Muscle of leg (tissue), 16 donors: Measurements from ENCODE around the gene CSNK2A1. TPM values are rescaled to one million over a fixed set of nuclear protein-coding genes. Genes with fewer than 3 reads are reported as not detected.

Source experiments
- DNase-seq: peaks from one replicate; pipeline ENCODE4 v3.0.0; 2013
- H3K27ac ChIP-seq: one replicate; pipeline ENCODE4 v1.5.1; 2013; ENCODE audit warnings: mild to moderate bottlenecking, low read length, control low read depth
- H3K27me3 ChIP-seq: one replicate; pipeline ENCODE4 v1.6.1; 2013; ENCODE audit warnings: low read length; ENCODE audit not compliant: control insufficient read depth, insufficient read depth
- H3K36me3 ChIP-seq: one replicate; pipeline ENCODE4 v1.6.1; 2013; ENCODE audit warnings: low read length; ENCODE audit not compliant: control insufficient read depth, insufficient read depth
- H3K4me1 ChIP-seq: one replicate; pipeline ENCODE4 v1.6.1; 2013; ENCODE audit warnings: low read length; ENCODE audit not compliant: control insufficient read depth, insufficient read depth
- H3K4me3 ChIP-seq: one replicate; pipeline ENCODE4 v1.5.1; 2013; ENCODE audit warnings: low read length, control low read depth
- H3K9me3 ChIP-seq: replicated peaks from 2 replicates; pipeline ENCODE4 v1.6.1; 2013; ENCODE audit warnings: low read depth, low read length; ENCODE audit not compliant: control insufficient read depth
- WGBS: methylation state at CpG from one replicate; pipeline ENCODE4 v1.1.5; 2013; ENCODE audit warnings: missing lambda C conversion rate; ENCODE audit not compliant: insufficient coverage; 5-methylcytosine and 5-hydroxymethylcytosine counted together
- long read RNA-seq, 11 donors: transcript quantifications; one replicate each; lab custom pipeline, GENCODE V29; 2026
- polyA plus RNA-seq, 8 donors: library from polyadenylated mRNA; unstranded; fragments of 120-200 nt; gene quantifications; one replicate each; pipeline versions ENCODE4 v1.2.1 to v1.2.3, GENCODE V29; 2013; ENCODE audit warnings: inconsistent platforms in 1 of 8, low replicate concordance in 1 of 8; ENCODE audit not compliant: insufficient read length in 8 of 8, insufficient read depth in 1 of 8
- total RNA-seq: library from RNA; stranded (reverse); fragments of 120-200 nt; gene quantifications from one replicate; pipeline ENCODE4 v1.2.4, GENCODE V29; 2013

Gene CSNK2A1
- total RNA-seq (123 TPM), polyA plus RNA-seq (100 to 1,000 TPM in 3 of 8 donors, 10 to 100 TPM in 5; 85.9 to 115 (median 93.2) TPM)
- long read RNA-seq, donor 1, full-length matches to known transcripts: 14 of 14 reads
- long read RNA-seq, donor 1, partial matches to known transcripts: 0 of 14 reads
- long read RNA-seq, donor 1, other reads (novel, unspliced or antisense): 0 of 14 reads
- long read RNA-seq, donor 2, full-length matches to known transcripts: 3 of 3 reads
- long read RNA-seq, donor 2, partial matches to known transcripts: 0 of 3 reads
- long read RNA-seq, donor 2, other reads (novel, unspliced or antisense): 0 of 3 reads
- long read RNA-seq, donor 3, full-length matches to known transcripts: 40 of 45 reads
- long read RNA-seq, donor 3, partial matches to known transcripts: 5 of 45 reads
- long read RNA-seq, donor 3, other reads (novel, unspliced or antisense): 0 of 45 reads
- long read RNA-seq, donor 4, full-length matches to known transcripts: 9 of 14 reads
- long read RNA-seq, donor 4, partial matches to known transcripts: 5 of 14 reads
- long read RNA-seq, donor 4, other reads (novel, unspliced or antisense): 0 of 14 reads
- long read RNA-seq, donor 5, full-length matches to known transcripts: 74 of 88 reads
- long read RNA-seq, donor 5, partial matches to known transcripts: 14 of 88 reads
- long read RNA-seq, donor 5, other reads (novel, unspliced or antisense): 0 of 88 reads
- long read RNA-seq, donor 6, full-length matches to known transcripts: 39 of 39 reads
- long read RNA-seq, donor 6, partial matches to known transcripts: 0 of 39 reads
- long read RNA-seq, donor 6, other reads (novel, unspliced or antisense): 0 of 39 reads
- long read RNA-seq, donor 7, full-length matches to known transcripts: 33 of 33 reads
- long read RNA-seq, donor 7, partial matches to known transcripts: 0 of 33 reads
- long read RNA-seq, donor 7, other reads (novel, unspliced or antisense): 0 of 33 reads
- long read RNA-seq, donor 8, full-length matches to known transcripts: 16 of 16 reads
- long read RNA-seq, donor 8, partial matches to known transcripts: 0 of 16 reads
- long read RNA-seq, donor 8, other reads (novel, unspliced or antisense): 0 of 16 reads
- long read RNA-seq, donor 9, full-length matches to known transcripts: 18 of 25 reads
- long read RNA-seq, donor 9, partial matches to known transcripts: 7 of 25 reads
- long read RNA-seq, donor 9, other reads (novel, unspliced or antisense): 0 of 25 reads
- long read RNA-seq, donor 10, full-length matches to known transcripts: 24 of 29 reads
- long read RNA-seq, donor 10, partial matches to known transcripts: 5 of 29 reads
- long read RNA-seq, donor 10, other reads (novel, unspliced or antisense): 0 of 29 reads
- long read RNA-seq, donor 11, full-length matches to known transcripts: 38 of 46 reads
- long read RNA-seq, donor 11, partial matches to known transcripts: 8 of 46 reads
- long read RNA-seq, donor 11, other reads (novel, unspliced or antisense): 0 of 46 reads

DNA sequence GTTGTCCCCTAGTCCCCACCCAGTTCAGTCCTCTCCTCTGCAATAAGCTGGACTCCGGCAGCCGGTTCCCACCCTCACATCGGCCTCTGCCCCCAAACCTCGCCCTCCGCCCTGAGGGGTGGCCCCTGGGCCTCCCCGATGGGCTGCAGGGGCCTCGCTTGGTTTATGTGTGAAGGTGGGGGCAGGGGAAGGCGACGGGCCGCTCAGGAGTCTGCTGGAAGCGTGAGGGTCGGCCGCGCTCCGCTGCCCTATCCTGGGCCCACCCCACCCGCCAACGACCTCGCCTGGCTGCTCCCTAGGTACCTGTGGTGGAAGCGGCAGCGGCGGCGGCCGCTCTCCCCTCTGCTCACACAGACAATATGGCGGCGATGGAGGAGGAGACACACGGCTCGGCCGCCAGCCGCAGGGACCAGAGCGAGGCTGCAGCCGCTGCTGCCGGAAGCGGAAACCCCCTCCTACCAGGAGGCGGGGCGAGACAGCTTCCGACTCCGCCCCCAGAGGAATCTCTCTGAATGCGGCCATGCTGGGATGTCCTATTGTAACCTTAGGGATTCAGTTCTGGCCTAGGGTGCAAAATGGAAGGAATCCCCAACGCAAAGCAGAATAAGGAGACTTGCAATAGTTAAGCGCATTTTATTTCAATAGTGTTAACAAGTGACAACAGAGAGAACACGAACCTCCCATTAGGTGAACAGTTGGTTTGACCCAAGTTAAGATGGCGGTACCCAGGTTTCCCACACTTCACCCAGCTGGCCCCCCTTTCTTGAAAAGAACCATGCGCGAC, at the start of gene CSNK2A1:
Gene CSNK2A1, minus strand, starts transcription at position 422 of the 784 bp plus-strand sequence. CDS start 35,239 bp downstream, outside the sequence.
- peak within 1 kb of the TSS; percentile 92 for H3K27ac ChIP-seq
- H3K4me1 ChIP-seq: peaks cover 10% of the 10 kb centered on the region
- DNase-seq: peak; percentile 99
- H3K4me3 ChIP-seq: peak within 1 kb of the TSS; percentile 90
- peaks cover 6% of the 10 kb centered on the region for H3K36me3 ChIP-seq
- 0% methylated on average over 9 of the region's 44 CpGs for WGBS
- peaks cover 2% of the 10 kb centered on the region for H3K27me3 ChIP-seq
- peaks cover 12% of the 10 kb centered on the region for H3K9me3 ChIP-seq

GRCh38 chr20:592506-592905, 48.9 kb upstream of the CSNK2A1 start:
- Histone ChIP-seq H3K27ac (no peak overlapping the region), H3K4me1 (peaks cover 26% of the 10 kb centered on the region), H3K36me3 (no peaks in the 10 kb centered on the region), H3K9me3 (no peaks in the 10 kb centered on the region), H3K27me3 (no peaks in the 10 kb centered on the region), H3K4me3 (no peak overlapping the region)
- WGBS: 100% methylated on average over 3 of the region's 7 CpGs
- no peak for DNase-seq

- no peak overlapping the region for H3K4me3 ChIP-seq
- H3K36me3 ChIP-seq: no peaks in the 10 kb centered on the region
- no peak for DNase-seq
- no peaks in the 10 kb centered on the region for H3K27me3 ChIP-seq
- H3K4me1 ChIP-seq: peaks cover 25% of the 10 kb centered on the region
- H3K27ac ChIP-seq: no peak overlapping the region
- no peaks in the 10 kb centered on the region for H3K9me3 ChIP-seq
- WGBS: 78% methylated on average over 4 of the region's 5 CpGs
Observed at GRCh38 chr20:591941-592340, 48.4 kb upstream of the CSNK2A1 start.

DNA sequence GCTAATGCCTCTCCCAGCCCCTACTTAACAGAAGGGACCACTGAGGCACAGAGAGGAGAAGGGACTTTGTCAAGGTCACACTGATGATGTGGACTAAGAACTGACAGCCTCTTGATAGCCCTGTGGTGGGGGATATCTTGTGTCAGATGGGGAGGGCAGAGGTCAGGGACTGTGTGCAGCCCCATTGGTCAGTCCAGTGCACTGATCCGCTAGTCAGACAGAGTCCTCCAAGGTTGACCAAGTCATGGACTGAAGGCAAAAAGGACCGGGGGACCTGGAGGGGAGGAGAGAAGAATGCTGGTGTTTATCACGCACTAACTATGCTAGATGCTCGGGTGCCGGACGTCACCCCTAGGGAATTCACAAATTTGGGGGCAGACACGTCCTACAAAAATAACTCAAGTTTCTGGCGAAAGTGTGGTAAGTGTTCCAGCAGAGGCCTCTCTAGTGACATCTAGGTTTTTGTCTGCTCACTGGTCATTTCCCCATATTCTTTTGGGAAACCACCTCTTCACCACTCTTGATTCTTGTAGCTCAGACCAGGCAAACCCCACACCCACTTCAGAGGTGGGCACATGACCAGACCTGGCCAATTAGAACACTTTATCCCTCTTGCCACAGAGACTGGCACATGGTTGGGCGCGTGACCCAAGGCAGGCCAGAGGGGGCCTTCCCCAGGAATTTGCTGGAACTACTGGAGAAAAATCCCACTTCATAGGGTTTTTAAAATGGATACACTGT, 45.5 kb upstream of the CSNK2A1 start:
- DNase-seq: no peak
- peaks cover 8% of the 10 kb centered on the region for H3K4me1 ChIP-seq
- H3K27me3 ChIP-seq: no peaks in the 10 kb centered on the region
- no peaks in the 10 kb centered on the region for H3K9me3 ChIP-seq
- 77% methylated on average over 3 of the region's 10 CpGs for WGBS
- H3K36me3 ChIP-seq: no peaks in the 10 kb centered on the region
- peak overlapping the region; percentile 60 for H3K27ac ChIP-seq
- no peak overlapping the region for H3K4me3 ChIP-seq

DNA sequence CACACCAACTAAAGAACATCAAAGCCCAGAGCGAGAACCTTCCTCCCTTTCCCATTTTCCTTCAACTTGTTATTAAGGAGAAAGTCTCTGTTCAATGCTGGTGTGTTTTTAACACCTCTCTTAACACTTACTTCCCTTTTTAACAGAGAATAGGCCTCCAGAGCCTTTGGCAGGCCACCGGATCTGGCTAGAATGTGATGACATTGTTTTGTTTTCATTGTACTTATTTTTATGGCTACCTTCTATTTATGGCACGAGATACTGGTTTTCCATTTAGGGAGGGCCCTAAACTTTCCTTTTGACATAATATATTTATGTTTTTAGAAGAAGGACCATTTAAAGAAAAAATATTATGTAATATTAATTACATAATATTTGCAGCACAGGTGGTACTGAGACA, 44.9 kb upstream of the CSNK2A1 start:
- H3K27me3 ChIP-seq: no peaks in the 10 kb centered on the region

GRCh38 chr20:584971-585301, 41.3 kb upstream of the CSNK2A1 start:
- 62% methylated on average over 5 of the region's 7 CpGs for WGBS
- no peak overlapping the region for H3K27ac ChIP-seq
- H3K4me1 ChIP-seq: peaks cover 8% of the 10 kb centered on the region
- no peaks in the 10 kb centered on the region for H3K36me3 ChIP-seq
- DNase-seq: no peak
- H3K27me3 ChIP-seq: no peaks in the 10 kb centered on the region
- H3K9me3 ChIP-seq: no peaks in the 10 kb centered on the region
- no peak overlapping the region for H3K4me3 ChIP-seq

More for the DNA sequence above, 44.9 kb upstream of the CSNK2A1 start:
- WGBS: no CpG with 5 or more reads among the region's 3 CpGs
- no peaks in the 10 kb centered on the region for H3K9me3 ChIP-seq
- peak overlapping the region; percentile 60 for H3K27ac ChIP-seq
- no peaks in the 10 kb centered on the region for H3K36me3 ChIP-seq
- no peak overlapping the region for H3K4me3 ChIP-seq
- DNase-seq: no peak
- H3K4me1 ChIP-seq: peaks cover 8% of the 10 kb centered on the region

GRCh38 chr20:584161-584970, 40.8 kb upstream of the CSNK2A1 start:
- no peak overlapping the region for H3K27ac ChIP-seq
- no peak for DNase-seq
- no peaks in the 10 kb centered on the region for H3K36me3 ChIP-seq
- WGBS: 75% methylated on average over 1 of the region's 8 CpGs
- H3K4me1 ChIP-seq: peaks cover 5% of the 10 kb centered on the region
- H3K9me3 ChIP-seq: no peaks in the 10 kb centered on the region
- no peaks in the 10 kb centered on the region for H3K27me3 ChIP-seq
- no peak overlapping the region for H3K4me3 ChIP-seq

DNA sequence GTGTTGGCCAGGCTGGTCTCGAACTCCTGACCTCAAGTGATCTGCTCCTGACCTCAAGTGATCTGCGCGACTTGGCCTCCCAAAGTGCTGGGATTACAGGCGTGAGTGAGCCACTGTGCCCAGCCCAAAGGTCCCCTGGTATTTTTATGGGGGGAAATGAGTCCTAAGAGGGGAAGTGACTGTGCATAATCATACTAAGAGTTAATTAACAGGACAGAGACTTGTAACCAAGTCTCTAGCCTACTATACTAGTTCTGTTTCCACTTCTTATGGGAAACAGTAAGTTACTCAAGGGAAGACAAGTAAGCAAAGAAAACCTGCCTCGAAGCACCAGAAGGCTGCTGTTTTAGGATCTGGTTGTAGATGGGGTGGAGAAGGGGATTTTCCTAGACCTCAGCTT, 38.6 kb upstream of the CSNK2A1 start:
- H3K27ac ChIP-seq: no peak overlapping the region
- DNase-seq: no peak
- WGBS: 89% methylated on average over 1 of the region's 5 CpGs

More for the DNA sequence above, 38.6 kb upstream of the CSNK2A1 start:
- Histone ChIP-seq H3K27me3 (no peaks in the 10 kb centered on the region), H3K36me3 (no peaks in the 10 kb centered on the region), H3K4me1 (peaks cover 2% of the 10 kb centered on the region), H3K4me3 (no peak overlapping the region), H3K9me3 (no peaks in the 10 kb centered on the region)
